Measurements from ENCODE around the gene RALB.
"Not testable (repeated sequence)": the region's sequence is repeated elsewhere in the genome, so short reads cannot be mapped to it uniquely, and the experiment has no call there.

Gene RALB

DNA sequence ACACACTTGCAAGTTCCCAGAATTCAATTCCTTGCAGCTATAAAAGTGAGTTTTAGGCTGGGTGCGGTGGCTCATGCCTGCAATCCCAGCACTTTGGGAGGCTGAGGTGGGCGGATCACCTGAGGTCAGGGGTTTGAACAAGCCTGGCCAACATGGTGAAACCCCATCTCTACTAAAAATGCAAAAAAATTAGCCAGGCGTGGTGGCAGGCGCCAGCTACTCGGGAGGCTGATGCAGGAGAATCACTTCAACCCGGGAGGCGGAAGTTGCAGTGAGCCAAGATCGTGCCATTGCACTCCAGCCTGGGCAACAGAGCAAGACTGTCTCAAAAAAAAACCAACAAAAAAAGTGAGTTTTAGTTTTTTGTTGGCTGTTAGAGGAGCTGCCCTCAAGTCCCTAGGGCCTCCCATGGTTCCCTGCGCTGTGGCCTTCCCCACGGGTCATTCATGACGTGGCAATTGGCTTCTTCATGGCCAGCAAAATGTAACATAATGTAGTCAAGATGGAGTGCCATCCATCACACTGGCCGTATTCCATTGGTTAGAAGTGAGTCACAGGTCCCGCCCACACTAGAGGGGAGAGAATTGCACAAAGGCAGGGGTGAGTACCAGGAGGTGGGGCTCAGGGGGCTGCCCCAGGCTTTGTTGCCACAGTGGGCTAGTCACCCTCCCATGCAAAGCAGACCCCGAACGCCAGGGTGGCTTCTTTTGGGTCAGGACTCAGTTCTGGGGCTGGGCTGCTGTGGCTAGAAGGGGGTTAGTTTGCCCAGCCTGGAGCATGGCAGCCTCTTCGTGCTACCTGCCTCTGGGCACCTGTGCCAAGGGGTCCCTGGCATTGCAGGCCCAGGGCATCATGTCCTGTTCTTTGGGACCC, 55.6 kb downstream of the RALB start:
- TF ChIP-seq EZH2 (IDR thresholded peaks at IDR 0.05; ENCODE audit: borderline replicate concordance, low read depth, low read length, severe bottlenecking), result no peak
- no peak for TF ChIP-seq CTCF (IDR thresholded peaks at IDR 0.05; ENCODE audit: borderline replicate concordance, extremely low read depth, low read length, poor library complexity, severe bottlenecking)
- DNase-seq, result no peak
- no peak overlapping the region for H2AFZ ChIP-seq (ENCODE audit: low read depth, low read length)
- no peak overlapping the region for H3K9ac ChIP-seq (ENCODE audit: low read depth, low read length)
- ATAC-seq (ENCODE audit: insufficient read depth, low read depth), result no peak
- H3K36me3 ChIP-seq (ENCODE audit: insufficient read depth, low read length), result no peaks in the 10 kb centered on the region
- no peaks in the 10 kb centered on the region for H3K79me2 ChIP-seq (ENCODE audit: insufficient read depth, low read length)
- H3K4me1 ChIP-seq (ENCODE audit: insufficient read depth, low read length), result peaks cover 6% of the 10 kb centered on the region
- H3K4me3 ChIP-seq (ENCODE audit: low read depth in 1 of 2, low read length in 2 of 2), result no peak overlapping the region
- no peaks in the 10 kb centered on the region for H3K27me3 ChIP-seq (ENCODE audit: insufficient read depth, low read length, poor library complexity)
- no peak overlapping the region for H3K4me2 ChIP-seq (ENCODE audit: insufficient read depth, low read length)
- H4K20me1 ChIP-seq (ENCODE audit: insufficient read depth, low read length), result no peaks in the 10 kb centered on the region
- no peaks in the 10 kb centered on the region for H3K9me3 ChIP-seq (ENCODE audit: insufficient read depth, low read length, severe bottlenecking)
- H3K27ac ChIP-seq (ENCODE audit: low read length), result no peak overlapping the region

DNA sequence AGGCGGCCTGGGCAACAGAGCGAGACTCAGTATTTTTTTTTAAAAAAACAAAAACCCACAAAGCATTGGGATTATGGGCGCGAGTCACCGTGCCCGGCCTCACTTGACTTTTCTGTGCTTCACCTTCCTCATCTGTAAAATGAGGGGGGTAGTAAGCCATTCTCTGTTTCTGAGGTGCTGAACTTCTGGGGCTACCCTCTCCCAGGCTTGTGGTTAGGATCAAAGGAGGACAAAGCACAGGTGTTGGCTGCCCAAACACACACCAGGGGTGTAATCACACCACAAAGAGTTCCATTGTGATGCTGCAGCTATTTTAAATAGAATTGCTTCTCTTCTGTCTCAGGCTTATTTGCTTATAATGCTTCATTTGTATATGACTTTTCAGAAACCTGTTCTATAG, 57.5 kb downstream of the RALB start:
- no peak overlapping the region for H2AFZ ChIP-seq (ENCODE audit: low read depth, low read length)
- no peaks in the 10 kb centered on the region for H3K79me2 ChIP-seq (ENCODE audit: insufficient read depth, low read length)
- DNase-seq, result no peak
- H3K4me3 ChIP-seq (ENCODE audit: low read depth in 1 of 2, low read length in 2 of 2), result no peak overlapping the region
- no peak overlapping the region for H3K9ac ChIP-seq (ENCODE audit: low read depth, low read length)
- no peak overlapping the region for H3K4me2 ChIP-seq (ENCODE audit: insufficient read depth, low read length)
- no peak for TF ChIP-seq CTCF (IDR thresholded peaks at IDR 0.05; ENCODE audit: borderline replicate concordance, extremely low read depth, low read length, poor library complexity, severe bottlenecking)
- TF ChIP-seq EZH2 (IDR thresholded peaks at IDR 0.05; ENCODE audit: borderline replicate concordance, low read depth, low read length, severe bottlenecking), result no peak
- no peaks in the 10 kb centered on the region for H3K27me3 ChIP-seq (ENCODE audit: insufficient read depth, low read length, poor library complexity)
- ATAC-seq (ENCODE audit: insufficient read depth, low read depth), result no peak
- H3K36me3 ChIP-seq (ENCODE audit: insufficient read depth, low read length), result no peaks in the 10 kb centered on the region
- H4K20me1 ChIP-seq (ENCODE audit: insufficient read depth, low read length), result no peaks in the 10 kb centered on the region
- peaks cover 10% of the 10 kb centered on the region for H3K4me1 ChIP-seq (ENCODE audit: insufficient read depth, low read length)
- H3K27ac ChIP-seq (ENCODE audit: low read length), result no peak overlapping the region
- no peaks in the 10 kb centered on the region for H3K9me3 ChIP-seq (ENCODE audit: insufficient read depth, low read length, severe bottlenecking)

- not testable (repeated sequence) for H3K27me3 ChIP-seq (ENCODE audit: insufficient read depth, low read length, poor library complexity)
These were observed 58.2 kb downstream of the RALB start for GRCh38 chr2:120310841-120311240.

DNA sequence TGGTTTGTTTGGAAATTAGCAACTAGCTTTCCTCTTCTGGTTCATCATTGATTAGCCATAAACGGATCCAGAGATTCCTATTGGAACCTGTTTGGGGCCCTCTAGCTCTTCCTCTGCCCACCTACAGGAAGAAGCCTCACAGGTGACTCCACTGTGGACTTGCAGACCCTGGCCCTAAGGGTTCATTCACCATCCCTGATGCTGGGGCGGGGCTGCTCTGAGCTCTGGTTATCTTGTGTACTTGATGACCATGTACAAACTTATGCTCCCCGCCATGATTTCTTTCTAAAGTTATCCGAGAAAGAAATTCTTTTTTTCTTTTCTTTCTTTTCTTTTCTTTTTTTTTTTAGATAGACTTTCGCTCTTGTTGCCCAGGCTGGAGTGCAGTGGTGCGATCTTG, 59.4 kb downstream of the RALB start:
- no peak overlapping the region for H3K9ac ChIP-seq (ENCODE audit: low read depth, low read length)
- DNase-seq (no peak), ATAC-seq (ENCODE audit: insufficient read depth, low read depth) (no peak)
- no peak overlapping the region for H3K4me2 ChIP-seq (ENCODE audit: insufficient read depth, low read length)
- H4K20me1 ChIP-seq (ENCODE audit: insufficient read depth, low read length), result no peaks in the 10 kb centered on the region
- H3K27ac ChIP-seq (ENCODE audit: low read length), result no peak overlapping the region
- H2AFZ ChIP-seq (ENCODE audit: low read depth, low read length), result no peak overlapping the region
- peaks cover 10% of the 10 kb centered on the region for H3K4me1 ChIP-seq (ENCODE audit: insufficient read depth, low read length)
- H3K4me3 ChIP-seq (ENCODE audit: low read depth in 1 of 2, low read length in 2 of 2), result no peak overlapping the region
- H3K36me3 ChIP-seq (ENCODE audit: insufficient read depth, low read length), result no peaks in the 10 kb centered on the region
- no peaks in the 10 kb centered on the region for H3K9me3 ChIP-seq (ENCODE audit: insufficient read depth, low read length, severe bottlenecking)
- no peak for TF ChIP-seq EZH2 (IDR thresholded peaks at IDR 0.05; ENCODE audit: borderline replicate concordance, low read depth, low read length, severe bottlenecking)
- no peak for TF ChIP-seq CTCF (IDR thresholded peaks at IDR 0.05; ENCODE audit: borderline replicate concordance, extremely low read depth, low read length, poor library complexity, severe bottlenecking)
- no peaks in the 10 kb centered on the region for H3K79me2 ChIP-seq (ENCODE audit: insufficient read depth, low read length)
- no peaks in the 10 kb centered on the region for H3K27me3 ChIP-seq (ENCODE audit: insufficient read depth, low read length, poor library complexity)

More at GRCh38 chr2:120310841-120311240, 58.2 kb downstream of the RALB start:
- H2AFZ ChIP-seq (ENCODE audit: low read depth, low read length); H3K9me3 ChIP-seq (ENCODE audit: insufficient read depth, low read length, severe bottlenecking); H3K4me2 ChIP-seq (ENCODE audit: insufficient read depth, low read length); H3K79me2 ChIP-seq (ENCODE audit: insufficient read depth, low read length); H3K9ac ChIP-seq (ENCODE audit: low read depth, low read length); DNase-seq; H3K27ac ChIP-seq (ENCODE audit: low read length); ATAC-seq (ENCODE audit: insufficient read depth, low read depth); H3K4me3 ChIP-seq (ENCODE audit: low read depth in 1 of 2, low read length in 2 of 2); H3K36me3 ChIP-seq (ENCODE audit: insufficient read depth, low read length); H4K20me1 ChIP-seq (ENCODE audit: insufficient read depth, low read length): not testable (repeated sequence)
- peaks cover 10% of the 10 kb centered on the region for H3K4me1 ChIP-seq (ENCODE audit: insufficient read depth, low read length)
